ENCODE measurements around the gene VTI1A.
"Not testable (repeated sequence)": the region's sequence is repeated elsewhere in the genome, so short reads cannot be mapped to it uniquely, and the experiment has no call there.

Gene VTI1A

GRCh38 chr10:112538168-112538567 is 91.2 kb downstream of the VTI1A start:
- Histone ChIP-seq H2AFZ (ENCODE audit: low read length) (no peak overlapping the region), H3K4me3 (ENCODE audit: low read length) (no peak overlapping the region), H3K79me2 (ENCODE audit: low read length) (no peaks in the 10 kb centered on the region), H3K36me3 (replicated peaks; ENCODE audit: insufficient read depth, low read length) (no peaks in the 10 kb centered on the region), H3F3A (ENCODE audit: insufficient read depth, low read length) (peaks cover 3% of the 10 kb centered on the region; the same call in 1 of the 2 replicates), H3K4me1 (ENCODE audit: low read length) (peaks cover 15% of the 10 kb centered on the region), H3K27me3 (replicated peaks; ENCODE audit: insufficient read depth, low read length) (no peaks in the 10 kb centered on the region), H3K9me3 (replicated peaks; ENCODE audit: insufficient read depth, low read length) (no peaks in the 10 kb centered on the region), H4K20me1 (ENCODE audit: insufficient read depth, low read length) (no peaks in the 10 kb centered on the region), H3K9me2 (replicated peaks; ENCODE audit: insufficient read depth, low read length) (no peaks in the 10 kb centered on the region), H3K9ac (ENCODE audit: low read length) (no peak overlapping the region), H3K27ac (ENCODE audit: low read length) (no peak overlapping the region), H3K4me2 (ENCODE audit: low read depth, low read length) (no peak overlapping the region)
- no peak for TF ChIP-seq CTCF (IDR thresholded peaks at IDR 0.05; ENCODE audit: low read length)
- TF ChIP-seq EZH2phosphoT487 (IDR thresholded peaks at IDR 0.05; ENCODE audit: low read length) = no peak
- TF ChIP-seq EZH2 (optimal IDR thresholded peaks at IDR 0.05; ENCODE audit: low read depth, low read length) = no peak
- no peak for DNase-seq

DNA sequence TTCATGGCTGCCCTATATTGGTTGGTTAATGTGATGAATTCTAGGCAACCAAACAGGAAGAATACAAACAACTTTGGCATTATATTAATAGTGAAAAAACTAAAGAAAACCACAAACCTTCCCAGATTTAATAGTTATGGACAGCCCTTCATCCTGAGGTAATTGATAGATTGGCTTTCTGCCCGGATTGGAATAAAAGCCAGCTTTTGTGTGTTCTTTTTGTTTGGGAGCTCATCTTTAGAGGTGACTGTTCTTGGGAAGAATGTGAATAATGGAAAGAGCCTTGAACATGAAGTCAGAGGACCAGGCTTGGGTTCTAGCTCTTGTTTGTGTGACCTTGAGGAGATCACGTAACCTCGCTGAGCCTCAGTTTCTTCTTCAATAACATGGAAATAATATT is 92.3 kb downstream of the VTI1A start:
- H3K27me3 ChIP-seq (replicated peaks; ENCODE audit: insufficient read depth, low read length) = no peaks in the 10 kb centered on the region

DNA sequence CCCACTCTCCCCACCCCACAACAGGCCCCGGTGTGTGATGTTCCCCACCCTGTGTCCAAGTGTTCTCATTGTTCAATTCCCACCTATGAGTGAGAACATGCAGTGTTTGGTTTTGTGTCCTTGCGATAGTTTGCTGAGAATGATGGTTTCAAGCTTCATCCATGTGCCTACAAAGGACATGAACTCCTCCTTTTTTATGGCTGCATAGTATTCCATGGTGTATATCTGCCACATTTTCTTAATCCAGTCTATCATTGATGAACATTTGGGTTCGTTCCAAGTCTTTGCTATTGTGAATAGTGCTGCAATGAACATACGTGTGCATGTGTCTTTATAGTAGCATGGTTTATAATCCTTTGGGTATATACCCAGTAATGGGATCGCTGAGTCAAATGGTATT is 95.8 kb downstream of the VTI1A start:
- H3K9me3 ChIP-seq (replicated peaks; ENCODE audit: insufficient read depth, low read length); H3F3A ChIP-seq (ENCODE audit: insufficient read depth, low read length); H3K9me2 ChIP-seq (replicated peaks; ENCODE audit: insufficient read depth, low read length); H3K27ac ChIP-seq (ENCODE audit: low read length); DNase-seq; H3K4me2 ChIP-seq (ENCODE audit: low read depth, low read length); H3K27me3 ChIP-seq (replicated peaks; ENCODE audit: insufficient read depth, low read length); H3K79me2 ChIP-seq (ENCODE audit: low read length); H3K4me3 ChIP-seq (ENCODE audit: low read length); H3K4me1 ChIP-seq (ENCODE audit: low read length); H2AFZ ChIP-seq (ENCODE audit: low read length); H3K36me3 ChIP-seq (replicated peaks; ENCODE audit: insufficient read depth, low read length); H4K20me1 ChIP-seq (ENCODE audit: insufficient read depth, low read length); H3K9ac ChIP-seq (ENCODE audit: low read length): not testable (repeated sequence)

More for the DNA sequence above, 92.3 kb downstream of the VTI1A start:
- TF ChIP-seq EZH2phosphoT487 (IDR thresholded peaks at IDR 0.05; ENCODE audit: low read length) (no peak), CTCF (IDR thresholded peaks at IDR 0.05; ENCODE audit: low read length) (no peak), EZH2 (optimal IDR thresholded peaks at IDR 0.05; ENCODE audit: low read depth, low read length) (no peak)
- H3K9me3 ChIP-seq (replicated peaks; ENCODE audit: insufficient read depth, low read length) = no peaks in the 10 kb centered on the region
- no peak for DNase-seq
- no peak overlapping the region for H3K9ac ChIP-seq (ENCODE audit: low read length)
- H4K20me1 ChIP-seq (ENCODE audit: insufficient read depth, low read length) = no peaks in the 10 kb centered on the region
- no peak overlapping the region for H3K4me3 ChIP-seq (ENCODE audit: low read length)
- no peak overlapping the region for H3K4me2 ChIP-seq (ENCODE audit: low read depth, low read length)
- peaks cover 14% of the 10 kb centered on the region for H3K4me1 ChIP-seq (ENCODE audit: low read length)
- no peaks in the 10 kb centered on the region for H3K36me3 ChIP-seq (replicated peaks; ENCODE audit: insufficient read depth, low read length)
- no peak overlapping the region for H3K27ac ChIP-seq (ENCODE audit: low read length)
- H3K79me2 ChIP-seq (ENCODE audit: low read length) = no peaks in the 10 kb centered on the region
- no peak overlapping the region for H2AFZ ChIP-seq (ENCODE audit: low read length)
- peaks cover 3% of the 10 kb centered on the region; the same call in 1 of the 2 replicates for H3F3A ChIP-seq (ENCODE audit: insufficient read depth, low read length)
- no peaks in the 10 kb centered on the region for H3K9me2 ChIP-seq (replicated peaks; ENCODE audit: insufficient read depth, low read length)

DNA sequence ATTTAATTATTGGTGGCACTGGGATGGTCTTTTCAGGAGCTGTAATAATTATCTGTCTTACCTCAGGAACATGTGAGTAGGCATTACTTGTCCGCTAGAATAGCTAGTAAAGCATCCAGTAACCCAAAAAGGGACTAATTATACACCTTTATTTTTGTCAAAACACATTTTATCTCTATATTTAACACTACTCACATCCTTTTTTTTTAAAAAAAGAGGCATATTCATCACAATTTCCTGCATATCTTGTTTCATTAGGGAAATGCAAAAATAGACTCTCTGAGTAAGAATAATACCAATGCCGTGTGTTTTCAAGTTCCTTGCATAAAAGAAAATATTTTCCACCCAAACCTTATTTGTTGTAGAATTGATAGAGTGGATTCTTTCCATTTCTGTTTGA is 99.5 kb downstream of the VTI1A start:
- H3K27me3 ChIP-seq (replicated peaks; ENCODE audit: insufficient read depth, low read length) = no peaks in the 10 kb centered on the region
- H3K9me2 ChIP-seq (replicated peaks; ENCODE audit: insufficient read depth, low read length) = no peaks in the 10 kb centered on the region
- no peaks in the 10 kb centered on the region for H3F3A ChIP-seq (ENCODE audit: insufficient read depth, low read length)
- H3K4me3 ChIP-seq (ENCODE audit: low read length) = no peak overlapping the region
- no peaks in the 10 kb centered on the region for H3K79me2 ChIP-seq (ENCODE audit: low read length)
- no peaks in the 10 kb centered on the region for H3K36me3 ChIP-seq (replicated peaks; ENCODE audit: insufficient read depth, low read length)
- H2AFZ ChIP-seq (ENCODE audit: low read length) = no peak overlapping the region
- peaks cover 6% of the 10 kb centered on the region for H3K4me1 ChIP-seq (ENCODE audit: low read length)
- peak overlapping the region; percentile 29; the same call in 1 of the 2 replicates for H3K27ac ChIP-seq (ENCODE audit: low read length)
- H3K9me3 ChIP-seq (replicated peaks; ENCODE audit: insufficient read depth, low read length) = no peaks in the 10 kb centered on the region
- no peak overlapping the region for H3K9ac ChIP-seq (ENCODE audit: low read length)
- H4K20me1 ChIP-seq (ENCODE audit: insufficient read depth, low read length) = no peaks in the 10 kb centered on the region
- peak overlapping the region; percentile 44; the same call in 1 of the 2 replicates for H3K4me2 ChIP-seq (ENCODE audit: low read depth, low read length)
- peak; percentile 27 for DNase-seq
- TF ChIP-seq EZH2 (optimal IDR thresholded peaks at IDR 0.05; ENCODE audit: low read depth, low read length) = no peak
- TF ChIP-seq CTCF (IDR thresholded peaks at IDR 0.05; ENCODE audit: low read length) = no peak
- TF ChIP-seq EZH2phosphoT487 (IDR thresholded peaks at IDR 0.05; ENCODE audit: low read length) = no peak
